HepG2 (cell line): ENCODE data around the gene MT4. TPM values are rescaled to one million over a fixed set of nuclear protein-coding genes. Genes with fewer than 3 reads are reported as not detected.

Experiments
- ATAC-seq: fragments of 200-7000 bp; cut with Tn5 transposase; 3 replicates; pipeline ENCODE4 v1.9.1; 2020; ENCODE audit warnings: mild to moderate bottlenecking, moderate library complexity
- BruUV-seq: library from RNA; stranded (reverse); fragments of 400-500 nt; replicated peaks from 2 replicates; lab custom pipeline; 2021; lab: Mats Ljungman, UMichigan
- CTCF ChIA-PET: fragments of 300-600 bp; formaldehyde crosslinking; extraction: SDS; loops from one replicate; lab custom pipeline; 2021; ENCODE audit warnings: low total read pairs, inconsistent platforms, low intra/inter-chr PET ratio; lab: Yijun Ruan, JAX
- POLR2A ChIA-PET: fragments of 350-600 bp; sonication (Branson Sonifier 250); formaldehyde crosslinking; loops from one replicate; lab custom pipeline; 2020; ENCODE audit warnings: antibody characterized with exemption, inconsistent platforms; lab: Yijun Ruan, JAX
- DNase-seq: peaks from one replicate; pipeline ENCODE4 v3.0.0-alpha.2; 2015; ENCODE audit warnings: low spot score
- FAIRE-seq: peaks from 3 replicates; lab custom pipeline; 2011; peaks lifted over from hg19 to GRCh38; lab: Jason Lieb, UNC
- H2AFZ ChIP-seq: one replicate; pipeline ENCODE4 v1.6.1; 2011; ENCODE audit warnings: low read length, inconsistent platforms
- H3K27ac ChIP-seq: fragments of 300-600 bp; 3 replicates; pipeline ENCODE4 v1.8.0; 2011; ENCODE audit warnings: mixed run types, mild to moderate bottlenecking, mixed read lengths, low read length, inconsistent platforms; ENCODE audit not compliant: insufficient read depth; ENCODE audit errors: extremely low read length
- H3K27me3 ChIP-seq, 2 experiments: fragments of 200-600 bp in 1 of 2; 2 replicates in 1 of 2; 3 replicates in 1 of 2; pipeline versions ENCODE4 v1.6.0 to v1.8.0; 2011; ENCODE audit warnings: low read length in 2 of 2, mild to moderate bottlenecking in 2 of 2, moderate library complexity in 2 of 2, inconsistent platforms in 1 of 2; ENCODE audit not compliant: insufficient read depth in 2 of 2, control insufficient read depth in 1 of 2
- H3K36me3 ChIP-seq, 2 experiments: fragments of 200-600 bp in 1 of 2; replicated peaks in 1 of 2; 2 replicates in 1 of 2; 3 replicates in 1 of 2; pipeline versions ENCODE4 v1.5.1 to v1.8.0; 2011; ENCODE audit warnings: low read length in 2 of 2, inconsistent platforms in 1 of 2; ENCODE audit not compliant: insufficient read depth in 2 of 2, control insufficient read depth in 1 of 2
- H3K4me1 ChIP-seq: 2 replicates; pipeline ENCODE4 v1.5.1; 2012; ENCODE audit warnings: low read length, inconsistent platforms; ENCODE audit not compliant: insufficient read depth
- H3K4me2 ChIP-seq: 2 replicates; pipeline ENCODE4 v1.6.0; 2011; ENCODE audit warnings: low read depth, low read length, inconsistent platforms
- H3K4me3 ChIP-seq, 3 experiments: fragments of 200-600 bp in 1 of 3; sonication (generic), shearing (Covaris generic) in 1 of 3; replicated peaks in 1 of 3; 2 replicates each; pipeline ENCODE4 v1.5.1; 2011 to 2016; ENCODE audit warnings: low read length in 3 of 3, inconsistent platforms in 2 of 3, low read depth in 2 of 3, mild to moderate bottlenecking in 2 of 3, control low read depth in 1 of 3, mixed read lengths in 1 of 3; ENCODE audit not compliant: insufficient read depth in 1 of 3
- H3K79me2 ChIP-seq: one replicate; pipeline ENCODE4 v1.6.1; 2011; ENCODE audit warnings: low read length, inconsistent platforms; ENCODE audit not compliant: insufficient read depth
- H3K9ac ChIP-seq: 2 replicates; pipeline ENCODE4 v1.6.0; 2011; ENCODE audit warnings: mild to moderate bottlenecking, low read depth, low read length, inconsistent platforms; ENCODE audit not compliant: insufficient read depth
- H3K9me3 ChIP-seq: 2 replicates; pipeline ENCODE4 v1.5.1; 2012; ENCODE audit warnings: mild to moderate bottlenecking, low read length
- H4K20me1 ChIP-seq: 2 replicates; pipeline ENCODE4 v1.6.0; 2011; ENCODE audit warnings: inconsistent platforms, mild to moderate bottlenecking, low read length, moderate library complexity; ENCODE audit not compliant: insufficient read depth
- CSRNP1 ChIP-seq: sonication (generic); formaldehyde crosslinking; IDR thresholded peaks from 2 replicates; pipeline ENCODE4 v1.8.1; 2023; ENCODE audit warnings: mild to moderate bottlenecking, missing genetic modification reagents
- NR2C2 ChIP-seq: sonication (generic); formaldehyde crosslinking; IDR thresholded peaks from 2 replicates; pipeline ENCODE4 v1.4.0; 2020; ENCODE audit warnings: missing genetic modification reagents, mild to moderate bottlenecking, moderate library complexity, borderline replicate concordance
- TOE1 ChIP-seq: sonication (generic); formaldehyde crosslinking; IDR thresholded peaks from 2 replicates; pipeline ENCODE4 v1.4.0; 2020; ENCODE audit warnings: mild to moderate bottlenecking, missing genetic modification reagents
- ZNF230 ChIP-seq: sonication (generic); formaldehyde crosslinking; IDR thresholded peaks from 2 replicates; pipeline ENCODE4 v1.4.0; 2020; ENCODE audit warnings: mild to moderate bottlenecking, missing genetic modification reagents
- ZNF501 ChIP-seq: sonication (generic); formaldehyde crosslinking; IDR thresholded peaks from 2 replicates; pipeline ENCODE4 v1.5.1; 2020; ENCODE audit warnings: mild to moderate bottlenecking, moderate library complexity, missing genetic modification reagents
- WGBS: methylation state at CpG from one replicate; pipeline ENCODE4 v1.1.6; 2017; ENCODE audit warnings: low lambda C conversion rate; 5-methylcytosine and 5-hydroxymethylcytosine counted together
- in situ Hi-C: cut with HindIII; loops from 2 replicates; pipeline ENCODE4 v1.10.0; 2017; ENCODE audit warnings: low pct_unique_long_range_greater_than_20kb; ENCODE audit not compliant: extremely low pct_ligation_motif_present
- intact Hi-C: fragments of 100-400 bp; cut with micrococcal nuclease; formaldehyde crosslinking; loops from one replicate; pipeline ENCODE4 v1.10.0; 2022; ENCODE audit not compliant: unreplicated experiment
- polyA plus RNA-seq, 8 experiments: library from polyadenylated mRNA; depleted of rRNA in 3 of 8; stranded (reverse) in 7 of 8; unstranded in 1 of 8; fragments of >200 nt; fragmentation: Illumina TruSeq in 4 of 8; extraction: Trizol in 4 of 8; gene quantifications; 2 replicates each; pipeline versions ENCODE4 v1.2.1 to v1.2.3, GENCODE V29; 2011 to 2016; ENCODE audit warnings: low read depth in 4 of 8, missing spikeins in 1 of 8, mixed read lengths in 1 of 8; ENCODE audit not compliant: insufficient read depth in 1 of 8
- total RNA-seq, 5 experiments: library from RNA; depleted of rRNA; stranded (reverse); fragments of >200 nt; fragmentation: Illumina TruSeq; extraction: Trizol; gene quantifications; 2 replicates each; pipeline ENCODE4 v1.2.3, GENCODE V29; 2016; ENCODE audit warnings: low read depth in 1 of 5
- TF ChIP-seq, protein P1 (sequence below): sonication (generic); formaldehyde crosslinking; IDR thresholded peaks from 2 replicates; pipeline ENCODE4 v1.4.0; 2020; ENCODE audit warnings: missing genetic modification reagents, borderline replicate concordance
- TF ChIP-seq, protein P2 (sequence below): sonication (generic); formaldehyde crosslinking; IDR thresholded peaks from 2 replicates; pipeline ENCODE4 v1.5.0; 2020; ENCODE audit warnings: missing genetic modification reagents
- TF ChIP-seq, protein P3 (sequence below): IDR thresholded peaks from 2 replicates; pipeline ENCODE4 v1.6.1; 2016; ENCODE audit warnings: mild to moderate bottlenecking, missing biosample characterization, missing genetic modification reagents

Gene MT4
- total and polyA plus RNA-seq, 2 of the 13 experiments (the other 11 are each of a cell fraction or from before 2014, with no cell fraction given) = not detected

GRCh38 chr16:56558024-56558747 lies 6.7 kb upstream of the MT4 start:
- FAIRE-seq = no peak
- BruUV-seq = no TSS peak
- Histone ChIP-seq H4K20me1 (no peaks in the 10 kb centered on the region), H3K36me3 (no peaks in the 10 kb centered on the region), H3K79me2 (no peaks in the 10 kb centered on the region), H3K4me1 (peaks cover 45% of the 10 kb centered on the region), H3K9ac (no peak overlapping the region), H3K4me2 (no peak overlapping the region), H3K27ac (no peak overlapping the region), H3K9me3 (no peaks in the 10 kb centered on the region), H2AFZ (no peak overlapping the region), H3K27me3 (peaks cover 3 to 25% of the 10 kb centered on the region in 2 experiments; a peak in 4 of 5 replicates), H3K4me3 (no peak overlapping the region)
- in situ Hi-C loops (no loop called here), intact Hi-C loops (no loop called here)
- peak; percentile 23; the same call in 2 of the 3 replicates for ATAC-seq
- 38% methylated on average over 7 of the region's 8 CpGs for WGBS
- CTCF ChIA-PET = no interaction called here
- no peak for DNase-seq
- TF ChIP-seq, protein P1, sequence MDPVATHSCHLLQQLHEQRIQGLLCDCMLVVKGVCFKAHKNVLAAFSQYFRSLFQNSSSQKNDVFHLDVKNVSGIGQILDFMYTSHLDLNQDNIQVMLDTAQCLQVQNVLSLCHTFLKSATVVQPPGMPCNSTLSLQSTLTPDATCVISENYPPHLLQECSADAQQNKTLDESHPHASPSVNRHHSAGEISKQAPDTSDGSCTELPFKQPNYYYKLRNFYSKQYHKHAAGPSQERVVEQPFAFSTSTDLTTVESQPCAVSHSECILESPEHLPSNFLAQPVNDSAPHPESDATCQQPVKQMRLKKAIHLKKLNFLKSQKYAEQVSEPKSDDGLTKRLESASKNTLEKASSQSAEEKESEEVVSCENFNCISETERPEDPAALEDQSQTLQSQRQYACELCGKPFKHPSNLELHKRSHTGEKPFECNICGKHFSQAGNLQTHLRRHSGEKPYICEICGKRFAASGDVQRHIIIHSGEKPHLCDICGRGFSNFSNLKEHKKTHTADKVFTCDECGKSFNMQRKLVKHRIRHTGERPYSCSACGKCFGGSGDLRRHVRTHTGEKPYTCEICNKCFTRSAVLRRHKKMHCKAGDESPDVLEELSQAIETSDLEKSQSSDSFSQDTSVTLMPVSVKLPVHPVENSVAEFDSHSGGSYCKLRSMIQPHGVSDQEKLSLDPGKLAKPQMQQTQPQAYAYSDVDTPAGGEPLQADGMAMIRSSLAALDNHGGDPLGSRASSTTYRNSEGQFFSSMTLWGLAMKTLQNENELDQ (CRISPR knock-in tag) = no peak
- no peak for TF ChIP-seq ZNF230 (CRISPR knock-in tag)
- TF ChIP-seq, protein P2, sequence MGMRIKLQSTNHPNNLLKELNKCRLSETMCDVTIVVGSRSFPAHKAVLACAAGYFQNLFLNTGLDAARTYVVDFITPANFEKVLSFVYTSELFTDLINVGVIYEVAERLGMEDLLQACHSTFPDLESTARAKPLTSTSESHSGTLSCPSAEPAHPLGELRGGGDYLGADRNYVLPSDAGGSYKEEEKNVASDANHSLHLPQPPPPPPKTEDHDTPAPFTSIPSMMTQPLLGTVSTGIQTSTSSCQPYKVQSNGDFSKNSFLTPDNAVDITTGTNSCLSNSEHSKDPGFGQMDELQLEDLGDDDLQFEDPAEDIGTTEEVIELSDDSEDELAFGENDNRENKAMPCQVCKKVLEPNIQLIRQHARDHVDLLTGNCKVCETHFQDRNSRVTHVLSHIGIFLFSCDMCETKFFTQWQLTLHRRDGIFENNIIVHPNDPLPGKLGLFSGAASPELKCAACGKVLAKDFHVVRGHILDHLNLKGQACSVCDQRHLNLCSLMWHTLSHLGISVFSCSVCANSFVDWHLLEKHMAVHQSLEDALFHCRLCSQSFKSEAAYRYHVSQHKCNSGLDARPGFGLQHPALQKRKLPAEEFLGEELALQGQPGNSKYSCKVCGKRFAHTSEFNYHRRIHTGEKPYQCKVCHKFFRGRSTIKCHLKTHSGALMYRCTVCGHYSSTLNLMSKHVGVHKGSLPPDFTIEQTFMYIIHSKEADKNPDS = no peak
- TF ChIP-seq TOE1 (CRISPR knock-in tag) = no peak
- TF ChIP-seq ZNF501 (CRISPR knock-in tag) = no peak
- TF ChIP-seq, protein P3, sequence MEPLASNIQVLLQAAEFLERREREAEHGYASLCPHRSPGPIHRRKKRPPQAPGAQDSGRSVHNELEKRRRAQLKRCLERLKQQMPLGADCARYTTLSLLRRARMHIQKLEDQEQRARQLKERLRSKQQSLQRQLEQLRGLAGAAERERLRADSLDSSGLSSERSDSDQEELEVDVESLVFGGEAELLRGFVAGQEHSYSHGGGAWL (CRISPR knock-in tag) = no peak
- TF ChIP-seq CSRNP1 = no peak
- TF ChIP-seq NR2C2 (CRISPR knock-in tag) = no peak
- POLR2A ChIA-PET = no interaction called here
